ENCODE results near the gene ANXA6. TPM values are rescaled to one million over a fixed set of nuclear protein-coding genes. Genes with fewer than 3 reads are reported as not detected.

The ANXA6 gene
- total RNA-seq, 1 experiment from 2014 or later: 98.7 TPM

- Histone ChIP-seq H2BK12ac (ENCODE audit: insufficient read length, low read depth, low read length) (no peak overlapping the region), H2BK20ac (ENCODE audit: low read depth, low read length, poor library complexity, severe bottlenecking) (no peak overlapping the region), H4K20me1 (ENCODE audit: control insufficient read depth, insufficient read depth, insufficient read length) (no peaks in the 10 kb centered on the region), H2BK120ac (ENCODE audit: low read depth, low read length, poor library complexity, severe bottlenecking) (no peak overlapping the region), H3K23ac (ENCODE audit: insufficient read length, low read depth, low read length) (no peak overlapping the region), H4K8ac (replicated peaks; ENCODE audit: insufficient read length, low read depth, low read length) (no peak overlapping the region), H3K27me3 (ENCODE audit: insufficient read depth, low read length) (no peaks in the 10 kb centered on the region), H3K56ac (ENCODE audit: insufficient read length, low read depth, low read length) (no peak overlapping the region), H4K91ac (ENCODE audit: insufficient read length, low read depth, low read length) (no peak overlapping the region), H2AFZ (ENCODE audit: low read length) (no peak overlapping the region), H3K9ac (ENCODE audit: extremely low read depth, insufficient read length, low read length) (no peak overlapping the region), H3K23me2 (ENCODE audit: insufficient read length, low read depth, low read length, poor library complexity, severe bottlenecking) (no peaks in the 10 kb centered on the region), H4K5ac (ENCODE audit: insufficient read length, low read depth, low read length) (no peak overlapping the region), H3T11ph (ENCODE audit: low read length) (no peak overlapping the region), H2BK15ac (ENCODE audit: low read depth, low read length) (no peak overlapping the region), H3K4ac (ENCODE audit: low read depth, low read length) (no peak overlapping the region), H3K9me3 (ENCODE audit: control insufficient read depth, low read depth, low read length) (no peaks in the 10 kb centered on the region), H3K79me1 (ENCODE audit: insufficient read depth, low read depth, low read length, poor library complexity, severe bottlenecking) (no peaks in the 10 kb centered on the region), H2AK5ac (ENCODE audit: insufficient read length, low read length) (no peak overlapping the region), H3K18ac (ENCODE audit: insufficient read length, low read depth, low read length) (no peak overlapping the region), H3K4me2 (ENCODE audit: insufficient read depth, insufficient read length, low read length) (no peak overlapping the region), H3K14ac (ENCODE audit: insufficient read depth, low read length) (no peak overlapping the region), H3K27ac (ENCODE audit: insufficient read length, low read depth, low read length) (no peak overlapping the region), H3K4me1 (ENCODE audit: insufficient read depth, low read length) (no peaks in the 10 kb centered on the region), H2BK5ac (ENCODE audit: insufficient read length, low read length) (no peak overlapping the region), H3K79me2 (ENCODE audit: insufficient read depth, low read length) (no peaks in the 10 kb centered on the region)
- no peak for DNase-seq
- TF ChIP-seq, protein P1, sequence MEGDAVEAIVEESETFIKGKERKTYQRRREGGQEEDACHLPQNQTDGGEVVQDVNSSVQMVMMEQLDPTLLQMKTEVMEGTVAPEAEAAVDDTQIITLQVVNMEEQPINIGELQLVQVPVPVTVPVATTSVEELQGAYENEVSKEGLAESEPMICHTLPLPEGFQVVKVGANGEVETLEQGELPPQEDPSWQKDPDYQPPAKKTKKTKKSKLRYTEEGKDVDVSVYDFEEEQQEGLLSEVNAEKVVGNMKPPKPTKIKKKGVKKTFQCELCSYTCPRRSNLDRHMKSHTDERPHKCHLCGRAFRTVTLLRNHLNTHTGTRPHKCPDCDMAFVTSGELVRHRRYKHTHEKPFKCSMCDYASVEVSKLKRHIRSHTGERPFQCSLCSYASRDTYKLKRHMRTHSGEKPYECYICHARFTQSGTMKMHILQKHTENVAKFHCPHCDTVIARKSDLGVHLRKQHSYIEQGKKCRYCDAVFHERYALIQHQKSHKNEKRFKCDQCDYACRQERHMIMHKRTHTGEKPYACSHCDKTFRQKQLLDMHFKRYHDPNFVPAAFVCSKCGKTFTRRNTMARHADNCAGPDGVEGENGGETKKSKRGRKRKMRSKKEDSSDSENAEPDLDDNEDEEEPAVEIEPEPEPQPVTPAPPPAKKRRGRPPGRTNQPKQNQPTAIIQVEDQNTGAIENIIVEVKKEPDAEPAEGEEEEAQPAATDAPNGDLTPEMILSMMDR (conservative IDR thresholded peaks at IDR 0.05): no peak; the same call in 2 of the 3 replicates
- Mint-ChIP-seq H3K27ac (peak overlapping the region in 2 of 3 experiments; percentile 54 to 81; a peak in 2 of 7 replicates), H3K4me3 (no peak overlapping the region), H3K27me3 (ENCODE audit: low read depth) (no peaks in the 10 kb centered on the region), H3K4me1 (peaks cover 0 to 5% of the 10 kb centered on the region in 2 experiments; a peak in 1 of 4 replicates), H3K9me3 (no peaks in the 10 kb centered on the region), H3K36me3 (ENCODE audit: insufficient read depth in 1 of 3, low read depth in 3 of 3) (peaks cover 0 to 23% (median 17%) of the 10 kb centered on the region in 3 experiments; a peak in 4 of 7 replicates)
- no CpG with 5 or more reads among the region's 10 CpGs for WGBS (ENCODE audit: extremely low coverage, insufficient read length, low lambda C conversion rate)
Measured at GRCh38 chr5:151051931-151052608, 105.5 kb downstream of the ANXA6 start.
